HFFc6 (cell line): ENCODE results near the gene ATP5F1D. TPM values are rescaled to one million over a fixed set of nuclear protein-coding genes. Genes with fewer than 3 reads are reported as not detected.

Experiments used
- DNase-seq: peaks from one replicate; pipeline ENCODE4 v3.0.0-alpha.2; 2018
- H3K27ac Mint-ChIP-seq: 2 replicates; pipeline ENCODE4 v1.8.0; 2020; ENCODE audit warnings: mild to moderate bottlenecking, mixed read lengths
- H3K27me3 Mint-ChIP-seq: 2 replicates; pipeline ENCODE4 v1.8.0; 2021; ENCODE audit warnings: mild to moderate bottlenecking, moderate library complexity, mixed read lengths; ENCODE audit not compliant: insufficient read depth
- H3K36me3 Mint-ChIP-seq: 2 replicates; pipeline ENCODE4 v1.8.0; 2021; ENCODE audit warnings: low read depth, mixed read lengths
- H3K4me1 Mint-ChIP-seq: 2 replicates; pipeline ENCODE4 v1.8.0; 2020; ENCODE audit warnings: low read depth, mixed read lengths
- H3K4me3 Mint-ChIP-seq: 2 replicates; pipeline ENCODE4 v1.8.0; 2020; ENCODE audit warnings: mild to moderate bottlenecking, moderate library complexity, mixed read lengths
- H3K9me3 Mint-ChIP-seq: 2 replicates; pipeline ENCODE4 v1.8.0; 2020; ENCODE audit warnings: mild to moderate bottlenecking, mixed read lengths
- CTCF ChIP-seq: fragments of 200-600 bp; sonication (generic); IDR thresholded peaks from 2 replicates; pipeline ENCODE4 v1.5.0; 2021; ENCODE audit warnings: antibody characterized with exemption, mild to moderate bottlenecking
- total RNA-seq, 6 experiments: library from RNA; stranded (reverse); fragmentation: NEBNext Ultra II Directional; extraction: Animal tissue kit (Norgen Biotek cat#: 25700); gene quantifications; 2 replicates in 1 of 6; 3 replicates in 5 of 6; pipeline ENCODE4 v1.2.3, GENCODE V29; 2021

The ATP5F1D gene
- total RNA-seq, 6 experiments from 2014 or later = 190 to 243 (median 217) TPM

- H3K9me3 Mint-ChIP-seq = no peaks in the 10 kb centered on the region
- H3K4me1 Mint-ChIP-seq = peaks cover 69% of the 10 kb centered on the region
- TF ChIP-seq CTCF = peak; percentile 38; the same call in 1 of the 2 replicates
- peak; percentile 36 for DNase-seq
- H3K36me3 Mint-ChIP-seq = peaks cover 5% of the 10 kb centered on the region; the same call in 1 of the 2 replicates
- H3K4me3 Mint-ChIP-seq = peak overlapping the region; percentile 86
- H3K27ac Mint-ChIP-seq = peak overlapping the region; percentile 96
- H3K27me3 Mint-ChIP-seq = peaks cover 21% of the 10 kb centered on the region
These were observed 20.5 kb downstream of the ATP5F1D start for GRCh38 chr19:1261798-1262622.

- Mint-ChIP-seq H3K27ac (peak overlapping the region; percentile 75), H3K4me3 (peak overlapping the region; percentile 37), H3K9me3 (no peaks in the 10 kb centered on the region), H3K4me1 (peaks cover 71% of the 10 kb centered on the region), H3K36me3 (peaks cover 1% of the 10 kb centered on the region; the same call in 1 of the 2 replicates), H3K27me3 (peaks cover 24% of the 10 kb centered on the region)
- DNase-seq = no peak
- no peak for TF ChIP-seq CTCF
These were observed 21.1 kb downstream of the ATP5F1D start for GRCh38 chr19:1262623-1263123.

GRCh38 chr19:1263188-1263587 is 21.6 kb downstream of the ATP5F1D start:
- no peak for DNase-seq
- H3K27ac Mint-ChIP-seq = peak overlapping the region; percentile 75
- H3K36me3 Mint-ChIP-seq = no peaks in the 10 kb centered on the region
- no peaks in the 10 kb centered on the region for H3K9me3 Mint-ChIP-seq
- no peak for TF ChIP-seq CTCF
- H3K4me3 Mint-ChIP-seq = peak overlapping the region; percentile 52
- H3K4me1 Mint-ChIP-seq = peaks cover 71% of the 10 kb centered on the region
- peaks cover 24% of the 10 kb centered on the region for H3K27me3 Mint-ChIP-seq

- no peak for TF ChIP-seq CTCF
- H3K4me1 Mint-ChIP-seq = peaks cover 63% of the 10 kb centered on the region
- H3K9me3 Mint-ChIP-seq = no peaks in the 10 kb centered on the region
- DNase-seq = peak; percentile 83
- peaks cover 2% of the 10 kb centered on the region for H3K36me3 Mint-ChIP-seq
- H3K4me3 Mint-ChIP-seq = peak overlapping the region; percentile 77
- H3K27ac Mint-ChIP-seq = peak overlapping the region; percentile 96
- H3K27me3 Mint-ChIP-seq = peaks cover 19% of the 10 kb centered on the region
These were observed 23.5 kb downstream of the ATP5F1D start for GRCh38 chr19:1264801-1265614.

GRCh38 chr19:1265615-1266128 is 24.1 kb downstream of the ATP5F1D start:
- peak; percentile 91 for DNase-seq
- Mint-ChIP-seq H3K4me1 (peaks cover 69% of the 10 kb centered on the region), H3K4me3 (peak overlapping the region; percentile 77), H3K9me3 (no peaks in the 10 kb centered on the region), H3K27me3 (peaks cover 19% of the 10 kb centered on the region), H3K27ac (peak overlapping the region; percentile 96), H3K36me3 (peaks cover 9% of the 10 kb centered on the region)
- TF ChIP-seq CTCF = no peak
